ENCODE measurements around the gene KIF11.

- TF ChIP-seq CTCF (IDR thresholded peaks at IDR 0.05) (no peak), EP300 (IDR thresholded peaks at IDR 0.05) (no peak), POLR2A (IDR thresholded peaks at IDR 0.05) (no peak), POLR2AphosphoS5 (IDR thresholded peaks at IDR 0.05) (no peak)
These were observed 64.1 kb downstream of the KIF11 start for GRCh38 chr10:92657024-92657423.

Measured in gastroesophageal sphincter (tissue), 3 donors.